ENCODE measurements around the gene LSAMP. TPM values are rescaled to one million over a fixed set of nuclear protein-coding genes. Genes with fewer than 3 reads are reported as not detected.
"Not testable (repeated sequence)": the region's sequence is repeated elsewhere in the genome, so short reads cannot be mapped to it uniquely, and the experiment has no call there.

LSAMP gene
- total RNA-seq, 1 donor from 2014 or later, result 0.48 TPM

GRCh38 chr3:116078561-116078960, 366.7 kb downstream of the LSAMP start:
- DNase-seq (ENCODE audit: low spot score), result no peak
- intact Hi-C loops (cut with DNase I), result no loop called here

DNA sequence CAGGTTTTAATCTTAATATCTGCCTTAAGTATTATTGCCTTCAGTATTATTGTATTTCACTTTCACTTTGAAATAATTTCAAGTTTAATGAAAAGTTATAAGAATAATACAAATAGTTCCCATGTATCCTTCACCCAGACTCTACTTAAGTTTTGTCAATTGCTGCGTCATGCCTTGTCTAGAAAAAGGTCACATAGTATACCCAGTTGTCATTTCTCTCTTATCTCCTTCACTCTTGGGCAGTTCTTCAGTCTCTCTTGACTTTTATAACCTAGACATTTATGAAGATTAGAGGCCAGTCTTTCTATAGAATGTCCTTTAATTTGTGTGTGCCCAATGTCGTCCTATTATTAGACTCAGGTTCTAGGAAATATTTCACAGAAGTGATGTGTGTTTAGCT, 367.7 kb downstream of the LSAMP start:
- intact Hi-C loops (cut with DNase I), result no loop called here
- no peak for DNase-seq (ENCODE audit: low spot score)

- intact Hi-C loops (cut with DNase I), result no loop called here
- DNase-seq (ENCODE audit: low spot score), result no peak
Measured at GRCh38 chr3:116077059-116077458, 368.2 kb downstream of the LSAMP start.

GRCh38 chr3:116070516-116071278, 374.6 kb downstream of the LSAMP start:
- DNase-seq (ENCODE audit: low spot score); intact Hi-C loops (cut with DNase I): not testable (repeated sequence)

DNA sequence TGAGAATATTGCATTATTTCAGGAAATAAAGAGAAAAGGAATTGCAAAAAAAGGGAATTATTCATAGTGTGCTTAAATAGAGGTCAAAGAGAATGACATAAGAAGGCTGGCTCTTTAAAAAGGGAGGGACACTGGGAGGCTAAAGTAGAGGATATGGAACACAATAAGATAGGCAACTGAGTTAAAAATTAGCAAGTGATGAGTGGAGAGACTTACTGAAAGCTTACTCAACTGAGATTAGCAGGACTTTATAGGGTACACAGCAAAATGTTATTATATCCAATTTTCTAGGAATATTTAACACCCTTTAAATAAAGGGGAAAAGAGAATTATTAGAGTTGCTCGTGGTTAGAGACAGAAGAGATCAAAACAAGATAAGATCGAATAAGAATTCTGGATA, 375.2 kb downstream of the LSAMP start:
- no peak for DNase-seq (ENCODE audit: low spot score)
- intact Hi-C loops (cut with DNase I), result no loop called here

- intact Hi-C loops (cut with DNase I), result no loop called here
- DNase-seq (ENCODE audit: low spot score), result no peak
Measured at GRCh38 chr3:116069024-116069423, 376.3 kb downstream of the LSAMP start.

- no peak for DNase-seq (ENCODE audit: low spot score)
- intact Hi-C loops (cut with DNase I), result no loop called here
Measured at GRCh38 chr3:116067326-116067725, 378.0 kb downstream of the LSAMP start.

- DNase-seq (ENCODE audit: low spot score), result no peak
- intact Hi-C loops (cut with DNase I), result no loop called here
Measured at GRCh38 chr3:116065501-116065900, 379.8 kb downstream of the LSAMP start.

GRCh38 chr3:116064646-116065045, 380.6 kb downstream of the LSAMP start:
- intact Hi-C loops (cut with DNase I), result no loop called here
- DNase-seq (ENCODE audit: low spot score), result no peak

GRCh38 chr3:116059421-116060096, 385.7 kb downstream of the LSAMP start:
- DNase-seq (ENCODE audit: low spot score), result no peak
- intact Hi-C loops (cut with DNase I), result no loop called here

DNA sequence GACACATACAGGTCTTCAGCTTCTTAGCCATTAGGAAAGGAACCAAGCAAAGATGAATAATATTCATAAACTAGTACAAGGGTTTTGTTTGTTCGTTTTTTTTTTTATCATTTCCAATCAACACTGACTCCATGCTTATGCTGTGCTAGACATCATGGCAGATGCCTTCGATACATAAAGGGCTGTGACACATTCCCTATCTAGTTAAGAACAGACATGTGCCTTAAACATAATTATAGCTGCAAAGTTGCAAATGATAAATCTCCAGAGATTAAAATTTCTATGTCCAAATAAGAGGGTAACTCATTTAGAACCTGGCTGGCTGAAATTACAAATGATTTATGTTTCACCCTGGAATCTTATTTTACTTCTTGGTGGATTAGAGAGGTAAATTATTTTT, 386.4 kb downstream of the LSAMP start:
- intact Hi-C loops (cut with DNase I), result no loop called here
- DNase-seq (ENCODE audit: low spot score), result no peak

GRCh38 chr3:116057400-116058006, 387.8 kb downstream of the LSAMP start:
- intact Hi-C loops (cut with DNase I), result no loop called here
- DNase-seq (ENCODE audit: low spot score), result no peak

- intact Hi-C loops (cut with DNase I), result no loop called here
- DNase-seq (ENCODE audit: low spot score), result no peak
Measured at GRCh38 chr3:116056280-116056679, 389.0 kb downstream of the LSAMP start.

DNA sequence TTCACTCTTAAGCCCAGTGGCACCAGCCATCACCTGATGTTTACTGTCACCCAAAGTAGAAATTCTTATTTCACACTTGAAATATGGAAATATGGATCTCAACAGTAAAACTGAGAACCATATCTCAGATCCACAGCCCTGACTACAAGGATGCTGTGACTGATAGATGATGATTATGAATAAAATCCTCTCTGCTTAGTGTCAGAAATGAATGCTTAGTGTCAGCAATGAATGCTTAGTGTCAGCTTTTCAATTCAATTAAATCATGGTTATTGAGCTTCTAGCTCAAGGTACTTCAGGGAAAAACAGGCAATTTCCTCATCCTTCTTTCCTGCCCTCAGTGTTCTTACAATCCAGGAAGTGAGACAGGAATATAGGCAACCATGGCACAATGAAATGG, 392.3 kb downstream of the LSAMP start:
- intact Hi-C loops (cut with DNase I), result no loop called here

DNA sequence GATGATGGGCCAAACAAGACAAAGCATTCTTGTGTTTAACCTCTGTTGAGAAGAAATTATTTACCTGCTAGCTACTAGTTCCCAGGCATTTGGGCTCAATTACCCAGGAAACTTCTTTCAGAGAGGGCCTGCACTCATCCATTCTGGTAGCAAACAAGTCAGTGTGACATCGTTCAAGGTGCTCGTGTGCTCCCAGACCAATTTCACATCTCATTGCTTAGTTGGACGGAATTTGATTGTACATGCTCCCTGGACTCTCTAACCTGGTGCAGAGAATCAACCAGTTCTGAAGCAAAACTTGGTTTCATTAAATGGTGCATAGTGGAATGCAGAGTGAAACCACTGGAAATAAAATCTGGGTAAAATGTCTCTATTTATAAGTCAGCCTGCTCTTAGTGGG, 392.7 kb downstream of the LSAMP start:
- intact Hi-C loops (cut with DNase I), result no loop called here
- DNase-seq (ENCODE audit: low spot score), result no peak

More for the DNA sequence above, 392.3 kb downstream of the LSAMP start:
- no peak for DNase-seq (ENCODE audit: low spot score)

- intact Hi-C loops (cut with DNase I), result no loop called here
- DNase-seq (ENCODE audit: low spot score), result no peak
Measured at GRCh38 chr3:116051586-116051985, 393.7 kb downstream of the LSAMP start.

- intact Hi-C loops (cut with DNase I), result no loop called here
- no peak for DNase-seq (ENCODE audit: low spot score)
Measured at GRCh38 chr3:116051040-116051439, 394.2 kb downstream of the LSAMP start.

GRCh38 chr3:116050311-116050915, 394.9 kb downstream of the LSAMP start:
- intact Hi-C loops (cut with DNase I), result no loop called here
- DNase-seq (ENCODE audit: low spot score), result no peak

DNA sequence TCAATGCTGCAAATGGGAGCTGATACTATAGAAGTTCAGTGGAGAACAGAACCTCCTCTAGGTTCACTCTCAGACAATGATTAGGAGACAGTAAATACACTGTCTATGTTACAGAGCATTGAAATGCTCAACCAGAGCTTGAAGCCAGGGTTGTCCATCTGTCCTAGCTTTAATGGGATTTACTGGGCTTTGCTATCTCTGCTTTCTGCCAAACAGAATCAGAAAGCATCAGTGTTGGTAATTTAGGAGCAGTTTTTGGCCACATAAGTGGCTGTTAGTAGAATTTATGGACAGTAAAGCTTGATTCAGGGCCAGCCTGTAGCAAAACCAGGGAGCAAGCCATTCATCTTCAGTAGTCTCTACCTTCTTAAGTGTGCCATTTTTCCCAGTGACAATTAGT, 396.3 kb downstream of the LSAMP start:
- intact Hi-C loops (cut with DNase I), result no loop called here
- DNase-seq (ENCODE audit: low spot score), result no peak

GRCh38 chr3:116046350-116046749, 398.9 kb downstream of the LSAMP start:
- intact Hi-C loops (cut with DNase I), result no loop called here
- no peak for DNase-seq (ENCODE audit: low spot score)

Data from cardiac septum (tissue), 1 donor.